Left ventricle myocardium inferior (tissue), 1 donor: ENCODE data around the gene COL4A2. TPM values are rescaled to one million over a fixed set of nuclear protein-coding genes. Genes with fewer than 3 reads are reported as not detected.
A peak's percentile ranks its signal among the peaks of the same experiment; 100 is the strongest.

Experiments used
- DNase-seq: peaks from one replicate; pipeline ENCODE4 v3.0.0-alpha.2; 2020
- H3K27ac ChIP-seq: fragments of 200-600 bp; replicated peaks from 2 replicates; pipeline ENCODE4 v1.8.0; 2021
- H3K27me3 ChIP-seq: fragments of 200-600 bp; 2 replicates; pipeline ENCODE4 v1.8.0; 2021; ENCODE audit warnings: low read depth
- H3K36me3 ChIP-seq: fragments of 200-600 bp; 2 replicates; pipeline ENCODE4 v1.8.0; 2021
- H3K4me1 ChIP-seq: fragments of 200-600 bp; 2 replicates; pipeline ENCODE4 v1.8.0; 2021
- H3K4me3 ChIP-seq: fragments of 200-600 bp; 2 replicates; pipeline ENCODE4 v1.8.0; 2021; ENCODE audit warnings: mild to moderate bottlenecking, moderate library complexity
- H3K9me3 ChIP-seq: fragments of 200-600 bp; replicated peaks from 2 replicates; pipeline ENCODE4 v1.8.0; 2021
- CTCF ChIP-seq: fragments of 200-600 bp; IDR thresholded peaks from 2 replicates; pipeline ENCODE4 v1.8.0; 2021; ENCODE audit warnings: antibody characterized with exemption, mild to moderate bottlenecking, borderline replicate concordance
- intact Hi-C: fragments of 100-400 bp; cut with micrococcal nuclease; formaldehyde crosslinking; loops from one replicate; pipeline ENCODE4 v1.11.0; 2022
- total RNA-seq: library from RNA; stranded (reverse); fragmentation: NEBNext Ultra II Directional; extraction: Animal tissue kit (Norgen Biotek cat#: 25700); gene quantifications from one replicate; pipeline ENCODE4 v1.2.1, GENCODE V29; 2021
- donor health status: DM: no; HTN: yes; CAD: no; lungs with severe emphysema.

The COL4A2 gene
- total RNA-seq, 1 donor from 2014 or later = 117 TPM

GRCh38 chr13:110360598-110360997, 53.5 kb downstream of the COL4A2 start:
- intact Hi-C loops = no loop called here
- Histone ChIP-seq H3K4me3 (peak overlapping the region; percentile 26), H3K27ac (peak overlapping the region; percentile 86), H3K9me3 (no peaks in the 10 kb centered on the region), H3K36me3 (peaks cover 23% of the 10 kb centered on the region), H3K27me3 (no peaks in the 10 kb centered on the region), H3K4me1 (peaks cover 69% of the 10 kb centered on the region)
- no peak for DNase-seq
- no peak for TF ChIP-seq CTCF

- peaks cover 23% of the 10 kb centered on the region for H3K36me3 ChIP-seq
- peak; percentile 83 for DNase-seq
- H3K27ac ChIP-seq = peak overlapping the region; percentile 86
- intact Hi-C loops = no loop called here
- no peak for TF ChIP-seq CTCF
- H3K27me3 ChIP-seq = no peaks in the 10 kb centered on the region
- no peaks in the 10 kb centered on the region for H3K9me3 ChIP-seq
- peaks cover 73% of the 10 kb centered on the region for H3K4me1 ChIP-seq
- H3K4me3 ChIP-seq = peak overlapping the region; percentile 26
Measured at GRCh38 chr13:110361365-110361911, 54.4 kb downstream of the COL4A2 start.

DNA sequence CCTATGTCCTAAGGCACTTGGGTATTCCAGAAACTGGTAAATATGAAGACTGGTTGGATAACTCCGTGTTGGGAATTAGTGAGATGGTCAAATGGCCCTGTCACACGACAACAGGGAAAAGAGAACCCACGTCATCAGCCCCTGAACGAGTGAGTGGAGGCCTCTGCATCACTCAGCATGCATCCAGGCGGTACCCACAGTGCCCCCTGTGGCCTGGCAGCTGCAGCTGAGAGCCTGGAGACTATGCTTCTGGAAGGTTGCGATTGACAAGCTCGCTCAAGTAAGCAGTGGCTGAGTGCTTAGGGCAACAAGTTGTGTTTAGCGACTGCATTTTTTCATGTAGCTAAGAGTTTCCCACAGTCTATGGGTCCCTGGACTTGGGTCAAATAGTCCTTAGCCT, 55.9 kb downstream of the COL4A2 start:
- no peak for DNase-seq
- H3K27me3 ChIP-seq = no peaks in the 10 kb centered on the region
- no peak overlapping the region for H3K4me3 ChIP-seq
- peaks cover 15% of the 10 kb centered on the region for H3K36me3 ChIP-seq
- H3K27ac ChIP-seq = peak overlapping the region; percentile 61
- TF ChIP-seq CTCF = peak; percentile 13
- peaks cover 87% of the 10 kb centered on the region for H3K4me1 ChIP-seq
- intact Hi-C loops = no loop called here
- no peaks in the 10 kb centered on the region for H3K9me3 ChIP-seq

DNA sequence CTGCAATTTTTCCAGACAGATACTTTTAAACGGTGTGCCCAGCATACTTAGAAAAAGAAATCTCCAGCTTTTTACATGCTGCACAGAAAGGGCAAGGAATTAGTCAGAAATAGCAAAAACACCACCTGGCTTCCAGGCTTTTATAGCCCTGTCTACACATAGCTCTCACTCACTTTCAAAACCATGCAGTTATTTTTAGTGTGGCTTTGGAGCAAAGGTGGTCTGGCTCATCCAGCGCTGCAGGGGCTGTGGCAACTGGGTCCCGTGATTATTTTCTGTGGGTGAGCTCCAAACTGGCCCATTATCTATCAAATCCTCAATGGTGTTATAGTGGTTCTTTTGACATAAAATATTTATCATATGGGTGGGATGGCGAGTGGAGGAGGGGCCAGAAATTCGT, 57.0 kb downstream of the COL4A2 start:
- peak overlapping the region; percentile 61 for H3K27ac ChIP-seq
- H3K4me1 ChIP-seq = peaks cover 84% of the 10 kb centered on the region
- no peaks in the 10 kb centered on the region for H3K27me3 ChIP-seq
- TF ChIP-seq CTCF = no peak
- no peaks in the 10 kb centered on the region for H3K9me3 ChIP-seq
- DNase-seq = no peak
- peaks cover 4% of the 10 kb centered on the region for H3K36me3 ChIP-seq
- no peak overlapping the region for H3K4me3 ChIP-seq
- intact Hi-C loops = no loop called here

DNA sequence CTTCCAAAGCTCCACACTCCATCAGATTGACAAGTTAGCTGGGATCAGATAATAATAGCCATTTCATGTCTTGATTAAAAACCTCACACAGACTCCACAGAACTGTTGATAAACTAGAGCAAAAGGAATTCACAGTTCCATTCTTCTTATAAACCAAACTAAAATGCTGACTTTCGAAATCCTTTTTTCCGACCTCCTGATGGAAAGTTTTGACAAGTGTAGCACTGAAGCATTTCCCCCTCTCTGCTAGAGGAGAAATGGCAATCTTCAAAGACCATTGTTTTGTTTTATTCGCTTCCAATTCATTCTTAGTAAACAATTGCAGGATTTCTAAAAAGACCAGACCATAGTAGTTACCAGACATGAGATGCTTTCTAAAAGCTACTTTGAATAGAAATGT, 58.8 kb downstream of the COL4A2 start:
- intact Hi-C loops = no loop called here
- no peaks in the 10 kb centered on the region for H3K36me3 ChIP-seq
- peak overlapping the region; percentile 61 for H3K27ac ChIP-seq
- TF ChIP-seq CTCF = no peak
- no peak for DNase-seq
- no peaks in the 10 kb centered on the region for H3K9me3 ChIP-seq
- H3K4me3 ChIP-seq = no peak overlapping the region
- H3K4me1 ChIP-seq = peaks cover 75% of the 10 kb centered on the region
- no peaks in the 10 kb centered on the region for H3K27me3 ChIP-seq
